ENCODE data around the gene ZAP70.

DNA sequence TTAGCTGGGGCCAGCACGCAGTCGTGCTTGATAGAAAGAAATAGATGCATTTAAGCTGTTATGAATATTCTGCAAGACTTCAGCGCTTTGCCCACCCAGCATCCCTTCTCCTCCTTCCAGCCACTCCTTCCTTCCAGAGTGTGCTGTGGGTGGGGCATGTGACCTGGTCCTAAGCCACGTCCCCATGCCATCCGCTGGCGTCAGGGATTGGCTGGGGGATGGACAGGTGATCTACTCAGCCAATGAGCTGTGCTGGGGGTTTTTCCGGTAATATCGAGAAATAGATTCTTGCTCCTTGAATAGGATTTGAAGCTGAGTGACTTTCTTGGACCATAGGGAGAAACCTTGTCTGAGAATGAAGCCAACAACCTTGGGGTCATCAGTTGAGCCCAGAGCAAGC is 4.8 kb upstream of the ZAP70 start:
- TF ChIP-seq CTCF (IDR thresholded peaks at IDR 0.05): no peak
- no peak for TF ChIP-seq POLR2A (IDR thresholded peaks at IDR 0.05)
